HG03139 (cell line): ENCODE data around the gene ABCA1.

Experiments used
- ATAC-seq: cut with Tn5 transposase; IDR thresholded peaks from one replicate; pipeline ENCODE4 v1.9.1; 2021; ENCODE audit not compliant: unreplicated experiment

The ABCA1 gene

GRCh38 chr9:104850786-104851545 is 77.0 kb downstream of the ABCA1 start:
- ATAC-seq = no peak

GRCh38 chr9:104849023-104849422 is 78.9 kb downstream of the ABCA1 start:
- no peak for ATAC-seq

- no peak for ATAC-seq
Observed at GRCh38 chr9:104844710-104845109, 83.2 kb downstream of the ABCA1 start.

GRCh38 chr9:104843644-104844240 is 84.2 kb downstream of the ABCA1 start:
- ATAC-seq = no peak

- no peak for ATAC-seq
Observed at GRCh38 chr9:104842698-104843097, 85.3 kb downstream of the ABCA1 start.

GRCh38 chr9:104841601-104842141 is 86.3 kb downstream of the ABCA1 start:
- no peak for ATAC-seq

- no peak for ATAC-seq
Observed at GRCh38 chr9:104838958-104839357, 89.0 kb downstream of the ABCA1 start.

- no peak for ATAC-seq
Observed at GRCh38 chr9:104836767-104837166, 91.2 kb downstream of the ABCA1 start.

GRCh38 chr9:104836235-104836634 is 91.7 kb downstream of the ABCA1 start:
- ATAC-seq = no peak

GRCh38 chr9:104835161-104835560 is 92.8 kb downstream of the ABCA1 start:
- ATAC-seq = no peak

GRCh38 chr9:104833696-104834095 is 94.3 kb downstream of the ABCA1 start:
- no peak for ATAC-seq

GRCh38 chr9:104831681-104832080 is 96.3 kb downstream of the ABCA1 start:
- no peak for ATAC-seq

- ATAC-seq = no peak
Observed at GRCh38 chr9:104826911-104827310, 101.0 kb downstream of the ABCA1 start.

GRCh38 chr9:104826079-104826775 is 101.7 kb downstream of the ABCA1 start:
- no peak for ATAC-seq

GRCh38 chr9:104820336-104820735 is 107.6 kb downstream of the ABCA1 start:
- ATAC-seq = no peak

- ATAC-seq = no peak
Observed at GRCh38 chr9:104819033-104819432, 108.9 kb downstream of the ABCA1 start.

GRCh38 chr9:104817437-104817836 is 110.5 kb downstream of the ABCA1 start:
- no peak for ATAC-seq

- ATAC-seq = no peak
Observed at GRCh38 chr9:104815851-104816565, 111.9 kb downstream of the ABCA1 start.

- no peak for ATAC-seq
Observed at GRCh38 chr9:104810421-104811339, 117.3 kb downstream of the ABCA1 start.

GRCh38 chr9:104808035-104808614 is 119.8 kb downstream of the ABCA1 start:
- ATAC-seq = no peak
